Gastrocnemius medialis (tissue), 4 donors: ENCODE measurements around the gene KIT.

ENCODE experiments used
- POLR2A ChIP-seq, 2 donors: fragments of 450-650 bp; IDR thresholded peaks; one replicate each; pipeline ENCODE4 v1.6.1; 2017; ENCODE audit warnings: antibody characterized with exemption in 2 of 2, mild to moderate bottlenecking in 2 of 2, moderate library complexity in 2 of 2
- TF ChIP-seq, protein P1 (sequence below), 5 experiments: fragments of 450-650 bp in 3 of 5; fragments of 200-600 bp in 2 of 5; sonication (generic) in 2 of 5; IDR thresholded peaks in 4 of 5; conservative IDR thresholded peaks in 1 of 5; 1 replicate in 4 of 5; 2 replicates in 1 of 5; pipeline ENCODE4 v1.5.1; 2016 to 2019; ENCODE audit warnings: antibody characterized with exemption in 5 of 5, mild to moderate bottlenecking in 3 of 5, moderate library complexity in 3 of 5

DNA sequence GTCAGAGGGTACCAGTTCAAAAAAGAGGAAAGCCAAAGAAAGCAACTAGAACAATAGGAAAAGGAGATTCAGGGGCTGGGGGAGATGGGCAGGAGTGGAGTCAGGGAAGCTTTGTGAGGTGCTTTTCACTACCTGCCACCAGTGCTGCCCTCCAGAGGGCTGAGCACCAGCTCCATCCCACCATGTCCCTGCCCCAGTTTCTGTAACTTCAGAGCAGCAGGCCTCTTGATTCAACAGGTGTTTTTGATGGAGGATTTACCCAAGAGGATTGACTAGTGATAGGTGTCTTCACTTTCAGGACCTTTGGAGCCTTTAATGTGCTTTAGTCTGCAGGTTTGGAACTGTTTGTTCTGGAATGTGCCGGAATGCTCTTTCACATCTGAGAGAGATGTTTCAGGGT lies 12.1 kb downstream of the KIT start:
- TF ChIP-seq, protein P1, sequence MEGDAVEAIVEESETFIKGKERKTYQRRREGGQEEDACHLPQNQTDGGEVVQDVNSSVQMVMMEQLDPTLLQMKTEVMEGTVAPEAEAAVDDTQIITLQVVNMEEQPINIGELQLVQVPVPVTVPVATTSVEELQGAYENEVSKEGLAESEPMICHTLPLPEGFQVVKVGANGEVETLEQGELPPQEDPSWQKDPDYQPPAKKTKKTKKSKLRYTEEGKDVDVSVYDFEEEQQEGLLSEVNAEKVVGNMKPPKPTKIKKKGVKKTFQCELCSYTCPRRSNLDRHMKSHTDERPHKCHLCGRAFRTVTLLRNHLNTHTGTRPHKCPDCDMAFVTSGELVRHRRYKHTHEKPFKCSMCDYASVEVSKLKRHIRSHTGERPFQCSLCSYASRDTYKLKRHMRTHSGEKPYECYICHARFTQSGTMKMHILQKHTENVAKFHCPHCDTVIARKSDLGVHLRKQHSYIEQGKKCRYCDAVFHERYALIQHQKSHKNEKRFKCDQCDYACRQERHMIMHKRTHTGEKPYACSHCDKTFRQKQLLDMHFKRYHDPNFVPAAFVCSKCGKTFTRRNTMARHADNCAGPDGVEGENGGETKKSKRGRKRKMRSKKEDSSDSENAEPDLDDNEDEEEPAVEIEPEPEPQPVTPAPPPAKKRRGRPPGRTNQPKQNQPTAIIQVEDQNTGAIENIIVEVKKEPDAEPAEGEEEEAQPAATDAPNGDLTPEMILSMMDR (IDR thresholded peaks at IDR 0.05 in 4 of 5, conservative IDR thresholded peaks at IDR 0.05 in 1 of 5) = no peak
- no peak for TF ChIP-seq POLR2A (IDR thresholded peaks at IDR 0.05)
